ENCODE data around the gene GABBR2.
"Not testable (repeated sequence)": the region's sequence is repeated elsewhere in the genome, so short reads cannot be mapped to it uniquely, and the experiment has no call there.

Gene GABBR2

GRCh38 chr9:98311541-98311940 lies 397.2 kb downstream of the GABBR2 start:
- no peak for DNase-seq (ENCODE audit: low read depth, low spot score)
- H3K4me3 ChIP-seq (ENCODE audit: low read length) = no peak overlapping the region

GRCh38 chr9:98310752-98311392 lies 397.9 kb downstream of the GABBR2 start:
- no peak for DNase-seq (ENCODE audit: low read depth, low spot score)
- no peak overlapping the region for H3K4me3 ChIP-seq (ENCODE audit: low read length)

- H3K4me3 ChIP-seq (ENCODE audit: low read length) = no peak overlapping the region
- no peak for DNase-seq (ENCODE audit: low read depth, low spot score)
These were observed 402.2 kb downstream of the GABBR2 start for GRCh38 chr9:98306384-98307145.

GRCh38 chr9:98304381-98304780 lies 404.4 kb downstream of the GABBR2 start:
- DNase-seq (ENCODE audit: low read depth, low spot score) = no peak
- no peak overlapping the region for H3K4me3 ChIP-seq (ENCODE audit: low read length)

- H3K4me3 ChIP-seq (ENCODE audit: low read length) = no peak overlapping the region
- no peak for DNase-seq (ENCODE audit: low read depth, low spot score)
These were observed 405.1 kb downstream of the GABBR2 start for GRCh38 chr9:98303633-98304125.

- H3K4me3 ChIP-seq (ENCODE audit: low read length) = no peak overlapping the region
- DNase-seq (ENCODE audit: low read depth, low spot score) = no peak
These were observed 405.6 kb downstream of the GABBR2 start for GRCh38 chr9:98302938-98303632.

GRCh38 chr9:98302150-98302549 lies 406.6 kb downstream of the GABBR2 start:
- DNase-seq (ENCODE audit: low read depth, low spot score) = no peak
- no peak overlapping the region for H3K4me3 ChIP-seq (ENCODE audit: low read length)

- no peak for DNase-seq (ENCODE audit: low read depth, low spot score)
- no peak overlapping the region for H3K4me3 ChIP-seq (ENCODE audit: low read length)
These were observed 408.1 kb downstream of the GABBR2 start for GRCh38 chr9:98300611-98301010.

GRCh38 chr9:98298476-98298875 lies 410.3 kb downstream of the GABBR2 start:
- DNase-seq (ENCODE audit: low read depth, low spot score) = no peak
- H3K4me3 ChIP-seq (ENCODE audit: low read length) = no peak overlapping the region

- no peak for DNase-seq (ENCODE audit: low read depth, low spot score)
- H3K4me3 ChIP-seq (ENCODE audit: low read length) = no peak overlapping the region
These were observed 412.9 kb downstream of the GABBR2 start for GRCh38 chr9:98295824-98296223.

- no peak for DNase-seq (ENCODE audit: low read depth, low spot score)
- no peak overlapping the region for H3K4me3 ChIP-seq (ENCODE audit: low read length)
These were observed 416.9 kb downstream of the GABBR2 start for GRCh38 chr9:98291820-98292219.

GRCh38 chr9:98290411-98290810 lies 418.3 kb downstream of the GABBR2 start:
- DNase-seq (ENCODE audit: low read depth, low spot score) = no peak

GRCh38 chr9:98289614-98290201 lies 419.0 kb downstream of the GABBR2 start:
- no peak overlapping the region for H3K4me3 ChIP-seq (ENCODE audit: low read length)
- no peak for DNase-seq (ENCODE audit: low read depth, low spot score)

More at GRCh38 chr9:98290411-98290810, 418.3 kb downstream of the GABBR2 start:
- H3K4me3 ChIP-seq (ENCODE audit: low read length) = no peak overlapping the region

- H3K4me3 ChIP-seq (ENCODE audit: low read length) = no peak overlapping the region
- no peak for DNase-seq (ENCODE audit: low read depth, low spot score)
These were observed 419.9 kb downstream of the GABBR2 start for GRCh38 chr9:98288881-98289280.

- DNase-seq (ENCODE audit: low read depth, low spot score) = peak; percentile 29
- H3K4me3 ChIP-seq (ENCODE audit: low read length) = no peak overlapping the region
These were observed 421.4 kb downstream of the GABBR2 start for GRCh38 chr9:98287384-98287783.

GRCh38 chr9:98285446-98285845 lies 423.3 kb downstream of the GABBR2 start:
- no peak overlapping the region for H3K4me3 ChIP-seq (ENCODE audit: low read length)
- DNase-seq (ENCODE audit: low read depth, low spot score) = no peak

GRCh38 chr9:98284754-98285153 lies 424.0 kb downstream of the GABBR2 start:
- no peak overlapping the region for H3K4me3 ChIP-seq (ENCODE audit: low read length)
- DNase-seq (ENCODE audit: low read depth, low spot score) = no peak

- not testable (repeated sequence) for DNase-seq (ENCODE audit: low read depth, low spot score); H3K4me3 ChIP-seq (ENCODE audit: low read length)
These were observed 425.6 kb downstream of the GABBR2 start for GRCh38 chr9:98283143-98283542.

GRCh38 chr9:98281281-98281680 lies 427.5 kb downstream of the GABBR2 start:
- H3K4me3 ChIP-seq (ENCODE audit: low read length) = no peak overlapping the region
- DNase-seq (ENCODE audit: low read depth, low spot score) = no peak

- no peak overlapping the region for H3K4me3 ChIP-seq (ENCODE audit: low read length)
- DNase-seq (ENCODE audit: low read depth, low spot score) = no peak
These were observed 428.2 kb downstream of the GABBR2 start for GRCh38 chr9:98280574-98280973.
